Measurements from ENCODE around the gene TRIM24.

TRIM24 gene

GRCh38 chr7:138630059-138630610, 170.1 kb downstream of the TRIM24 start:
- DNase-seq, result no peak

GRCh38 chr7:138632384-138632783, 172.3 kb downstream of the TRIM24 start:
- no peak for DNase-seq

GRCh38 chr7:138632826-138633602, 173.0 kb downstream of the TRIM24 start:
- no peak for DNase-seq
